K562 (cell line): ENCODE data around the gene GGACT.

Experiments
- AFF4 ChIP-seq: sonication (generic); formaldehyde crosslinking; IDR thresholded peaks from 2 replicates; pipeline ENCODE4 v1.8.0; 2023; ENCODE audit warnings: mild to moderate bottlenecking, missing genetic modification reagents
- KDM4B ChIP-seq, 2 experiments: fragments of 450-650 bp in 1 of 2; sonication (generic) in 1 of 2; IDR thresholded peaks; 2 replicates each; pipeline ENCODE4 v1.6.1; 2016 to 2017; ENCODE audit warnings: borderline replicate concordance in 2 of 2, antibody characterized with exemption in 1 of 2, low read depth in 1 of 2, mild to moderate bottlenecking in 1 of 2
- KLF6 ChIP-seq: fragments of 250-450 bp; sonication (Bioruptor Pico); IDR thresholded peaks from 2 replicates; pipeline ENCODE4 v1.4.0; 2020; ENCODE audit warnings: mild to moderate bottlenecking, moderate library complexity, borderline replicate concordance
- RCOR1 ChIP-seq, 2 experiments: IDR thresholded peaks; 2 replicates each; pipeline ENCODE4 v1.6.1; 2012; ENCODE audit warnings: low read depth in 2 of 2, low read length in 2 of 2, borderline replicate concordance in 1 of 2, improper control_type of control experiment in 1 of 2
- ZBTB33 ChIP-seq: sonication (generic); formaldehyde crosslinking; IDR thresholded peaks from 2 replicates; pipeline ENCODE4 v1.8.1; 2023; ENCODE audit warnings: mild to moderate bottlenecking, missing genetic modification reagents
- ZFP91 ChIP-seq: sonication (generic); formaldehyde crosslinking; IDR thresholded peaks from 2 replicates; pipeline ENCODE4 v1.8.0; 2022; ENCODE audit warnings: mild to moderate bottlenecking, missing genetic modification reagents
- ZKSCAN3 ChIP-seq: fragments of 250-450 bp; sonication (Bioruptor Pico); IDR thresholded peaks from 2 replicates; pipeline ENCODE4 v1.4.0; 2020
- ZNF3 ChIP-seq: fragments of 250-450 bp; sonication (Bioruptor Pico); IDR thresholded peaks from 2 replicates; pipeline ENCODE4 v1.5.0; 2021; ENCODE audit warnings: mild to moderate bottlenecking, moderate library complexity

- TF ChIP-seq KDM4B (IDR thresholded peaks at IDR 0.05; ENCODE audit: borderline replicate concordance in 2 of 2, low read depth in 1 of 2) (no peak), ZKSCAN3 (CRISPR knock-in tag) (no peak), AFF4 (CRISPR knock-in tag) (no peak), KLF6 (no peak), ZNF3 (CRISPR knock-in tag) (no peak), ZBTB33 (CRISPR knock-in tag) (no peak), ZFP91 (CRISPR knock-in tag) (no peak), RCOR1 (IDR thresholded peaks at IDR 0.05; ENCODE audit: borderline replicate concordance in 1 of 2, low read depth in 2 of 2, low read length in 2 of 2) (no peak)
Observed at GRCh38 chr13:100484702-100485101, 103.9 kb downstream of the GGACT start.
